CD14-positive monocyte (primary cell): ENCODE results near the gene LAMA3. TPM values are rescaled to one million over a fixed set of nuclear protein-coding genes. Genes with fewer than 3 reads are reported as not detected.

Experiments
- DNase-seq, 3 donors: peaks; one replicate each; pipeline ENCODE4 v3.0.0-alpha.2; 2011 to 2022
- H2AFZ ChIP-seq: 2 replicates; pipeline ENCODE4 v1.6.0; 2012; ENCODE audit warnings: mild to moderate bottlenecking, low read depth, low read length, inconsistent platforms; ENCODE audit not compliant: insufficient read depth, poor library complexity, severe bottlenecking
- H3K27ac ChIP-seq, 2 donors: 1 replicate in 1 of 2; 2 replicates in 1 of 2; pipeline ENCODE4 v1.5.1; 2012 to 2013; ENCODE audit warnings: low read length in 2 of 2, control low read depth in 1 of 2, inconsistent platforms in 1 of 2, low read depth in 1 of 2, mild to moderate bottlenecking in 1 of 2
- H3K27me3 ChIP-seq, 2 donors: one replicate each; pipeline versions ENCODE4 v1.6.0 to v1.6.1; 2011 to 2013; ENCODE audit warnings: low read length in 2 of 2; ENCODE audit not compliant: control insufficient read depth in 2 of 2, insufficient read depth in 2 of 2
- H3K36me3 ChIP-seq, 2 donors: replicated peaks in 1 of 2; 1 replicate in 1 of 2; 2 replicates in 1 of 2; pipeline versions ENCODE4 v1.5.1 to v1.6.1; 2012 to 2013; ENCODE audit warnings: low read length in 2 of 2, control low read depth in 1 of 2, inconsistent platforms in 1 of 2, mild to moderate bottlenecking in 1 of 2; ENCODE audit not compliant: insufficient read depth in 2 of 2, control insufficient read depth in 1 of 2
- H3K4me1 ChIP-seq, 2 donors: 1 replicate in 1 of 2; 2 replicates in 1 of 2; pipeline versions ENCODE4 v1.5.1 to v1.6.1; 2012 to 2013; ENCODE audit warnings: low read length in 2 of 2, control low read depth in 1 of 2, inconsistent platforms in 1 of 2, mild to moderate bottlenecking in 1 of 2, moderate library complexity in 1 of 2; ENCODE audit not compliant: insufficient read depth in 2 of 2, control insufficient read depth in 1 of 2
- H3K4me2 ChIP-seq: replicated peaks from 2 replicates; pipeline ENCODE3; 2012; ENCODE audit warnings: low read length, moderate library complexity, mild to moderate bottlenecking; ENCODE audit not compliant: poor library complexity, severe bottlenecking; ENCODE audit errors: extremely low read depth
- H3K4me3 ChIP-seq, 3 experiments: fragments of 200-600 bp in 1 of 3; sonication (generic) in 1 of 3; replicated peaks in 1 of 3; 1 replicate in 2 of 3; 2 replicates in 1 of 3; pipeline ENCODE4 v1.5.1; 2011 to 2013; ENCODE audit warnings: low read length in 3 of 3, mild to moderate bottlenecking in 3 of 3, control low read depth in 2 of 3, low read depth in 2 of 3, inconsistent platforms in 1 of 3, moderate library complexity in 1 of 3
- H3K79me2 ChIP-seq: 2 replicates; pipeline ENCODE4 v1.6.0; 2012; ENCODE audit warnings: mild to moderate bottlenecking, control low read depth, inconsistent platforms, low read length, moderate library complexity; ENCODE audit not compliant: insufficient read depth
- H3K9ac ChIP-seq: 2 replicates; pipeline ENCODE4 v1.6.0; 2017; ENCODE audit warnings: low read length, mild to moderate bottlenecking; ENCODE audit not compliant: insufficient read depth, poor library complexity, severe bottlenecking
- H3K9me3 ChIP-seq, 2 donors: replicated peaks in 1 of 2; 1 replicate in 1 of 2; 2 replicates in 1 of 2; pipeline versions ENCODE4 v1.5.1 to v1.6.1; 2012 to 2013; ENCODE audit warnings: low read length in 2 of 2, control low read depth in 1 of 2; ENCODE audit not compliant: control insufficient read depth in 1 of 2, insufficient read depth in 1 of 2
- H4K20me1 ChIP-seq: 2 replicates; pipeline ENCODE4 v1.6.0; 2012; ENCODE audit warnings: mild to moderate bottlenecking, low read length, control low read depth, moderate library complexity; ENCODE audit not compliant: insufficient read depth
- H3K27ac Mint-ChIP-seq, 7 donors: one replicate each; pipeline ENCODE4 v1.8.0; 2020; ENCODE audit warnings: mild to moderate bottlenecking in 7 of 7, mixed read lengths in 7 of 7, moderate library complexity in 6 of 7, inconsistent platforms in 2 of 7
- H3K27me3 Mint-ChIP-seq, 3 donors: one replicate each; pipeline ENCODE4 v1.8.0; 2021 to 2022; ENCODE audit warnings: low read depth in 3 of 3, mild to moderate bottlenecking in 3 of 3, mixed read lengths in 3 of 3, moderate library complexity in 3 of 3, inconsistent platforms in 1 of 3
- H3K36me3 Mint-ChIP-seq, 2 donors: one replicate each; pipeline ENCODE4 v1.8.0; 2020; ENCODE audit warnings: mixed read lengths in 2 of 2, inconsistent platforms in 1 of 2, mild to moderate bottlenecking in 1 of 2
- H3K4me1 Mint-ChIP-seq: one replicate; pipeline ENCODE4 v1.8.0; 2020; ENCODE audit warnings: mild to moderate bottlenecking, mixed read lengths
- H3K4me3 Mint-ChIP-seq, 2 donors: one replicate each; pipeline ENCODE4 v1.8.0; 2020; ENCODE audit warnings: mild to moderate bottlenecking in 2 of 2, mixed read lengths in 2 of 2, moderate library complexity in 1 of 2
- H3K9me3 Mint-ChIP-seq, 7 donors: one replicate each; pipeline ENCODE4 v1.8.0; 2020 to 2022; ENCODE audit warnings: mixed read lengths in 7 of 7, mild to moderate bottlenecking in 6 of 7, moderate library complexity in 6 of 7, inconsistent platforms in 2 of 7
- CTCF ChIP-seq: fragments of 200-600 bp; IDR thresholded peaks from one replicate; pipeline ENCODE4 v1.8.0; 2022; ENCODE audit warnings: antibody characterized with exemption, mild to moderate bottlenecking
- WGBS: methylation state at CpG from one replicate; pipeline ENCODE4 v1.1.5; 2013; ENCODE audit warnings: missing lambda C conversion rate; ENCODE audit not compliant: insufficient coverage; 5-methylcytosine and 5-hydroxymethylcytosine counted together
- intact Hi-C, 2 donors: fragments of 100-400 bp; cut with micrococcal nuclease; formaldehyde crosslinking; loops; one replicate each; pipeline versions ENCODE4 v1.15.0 to v1.15.1; 2023
- polyA plus RNA-seq, 3 donors: library from polyadenylated mRNA; depleted of rRNA in 1 of 3; unstranded in 2 of 3; stranded (reverse) in 1 of 3; fragments of 300-500 nt in 2 of 3; fragments of >200 nt in 1 of 3; fragmentation: Illumina TruSeq in 2 of 3; gene quantifications; 1 replicate in 2 of 3; 2 replicates in 1 of 3; pipeline ENCODE4 v1.2.3, GENCODE V29; 2012 to 2021

LAMA3 gene
- polyA plus RNA-seq, 3 donors = not detected

GRCh38 chr18:23722646-23723045 lies 33.4 kb downstream of the LAMA3 start:
- Histone ChIP-seq H4K20me1 (no peaks in the 10 kb centered on the region), H3K27me3 (no peaks in the 10 kb centered on the region), H3K4me2 (no peak overlapping the region), H3K27ac (no peak overlapping the region), H2AFZ (no peak overlapping the region), H3K36me3 (no peaks in the 10 kb centered on the region), H3K4me1 (no peaks in the 10 kb centered on the region), H3K79me2 (no peaks in the 10 kb centered on the region), H3K4me3 (no peak overlapping the region), H3K9ac (no peak overlapping the region), H3K9me3 (no peaks in the 10 kb centered on the region)
- no peaks in the 10 kb centered on the region for H3K4me1 Mint-ChIP-seq
- WGBS = 100% methylated on average over 1 of the region's 3 CpGs
- H3K9me3 Mint-ChIP-seq = no peaks in the 10 kb centered on the region
- no peak overlapping the region for H3K27ac Mint-ChIP-seq
- peaks cover 0 to 3% (median 2%) of the 10 kb centered on the region in 3 donors for H3K27me3 Mint-ChIP-seq
- no peak for TF ChIP-seq CTCF
- no peak overlapping the region for H3K4me3 Mint-ChIP-seq
- intact Hi-C loops = no loop called here
- no peaks in the 10 kb centered on the region for H3K36me3 Mint-ChIP-seq
- no peak for DNase-seq

GRCh38 chr18:23723121-23723520 lies 33.9 kb downstream of the LAMA3 start:
- no peak overlapping the region for H3K9ac ChIP-seq
- H3K4me2 ChIP-seq = no peak overlapping the region
- H3K27ac ChIP-seq = no peak overlapping the region
- no peak overlapping the region for H2AFZ ChIP-seq
- Mint-ChIP-seq H3K27me3 (peaks cover 0 to 3% (median 2%) of the 10 kb centered on the region in 3 donors), H3K27ac (no peak overlapping the region), H3K9me3 (no peaks in the 10 kb centered on the region), H3K4me1 (no peaks in the 10 kb centered on the region), H3K36me3 (no peaks in the 10 kb centered on the region), H3K4me3 (no peak overlapping the region)
- H3K36me3 ChIP-seq = no peaks in the 10 kb centered on the region
- no peak for DNase-seq
- no peaks in the 10 kb centered on the region for H3K4me1 ChIP-seq
- no peak overlapping the region for H3K4me3 ChIP-seq
- no peaks in the 10 kb centered on the region for H4K20me1 ChIP-seq
- TF ChIP-seq CTCF = no peak
- WGBS = 80% methylated on average over 1 of the region's 2 CpGs
- H3K27me3 ChIP-seq = no peaks in the 10 kb centered on the region
- intact Hi-C loops = no loop called here
- H3K79me2 ChIP-seq = no peaks in the 10 kb centered on the region
- no peaks in the 10 kb centered on the region for H3K9me3 ChIP-seq
